ENCODE measurements around the gene HEMK1.

Gene HEMK1

DNA sequence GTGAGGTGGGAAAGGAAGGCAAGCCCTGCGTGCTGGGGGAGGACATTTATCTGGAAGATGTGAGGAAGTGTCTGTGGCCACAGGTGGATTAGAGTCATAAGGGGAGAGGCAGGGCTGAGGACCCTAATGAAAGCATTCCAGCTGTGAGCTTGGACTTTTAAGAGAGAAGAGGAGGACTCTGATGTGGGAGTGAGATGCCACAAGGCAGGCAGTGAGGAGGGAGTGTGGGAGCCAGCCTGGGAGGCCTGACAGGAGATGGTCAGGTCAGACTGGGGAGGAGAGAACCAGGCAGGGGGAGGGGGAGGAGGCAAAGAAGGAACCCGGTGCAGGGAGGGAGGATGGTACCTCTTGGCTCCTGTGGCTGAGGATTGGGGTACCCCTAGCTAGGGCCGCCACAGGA, 68.6 kb downstream of the HEMK1 start:
- Histone ChIP-seq H3K9me2 (replicated peaks; ENCODE audit: control insufficient read depth, low read length) (no peaks in the 10 kb centered on the region), H3F3A (ENCODE audit: control insufficient read depth, insufficient read depth) (no peaks in the 10 kb centered on the region), H4K20me1 (ENCODE audit: control insufficient read depth, insufficient read depth, low read depth, low read length) (no peaks in the 10 kb centered on the region), H3K4me2 (ENCODE audit: low read length) (no peak overlapping the region), H3K27ac (ENCODE audit: low read depth, low read length) (no peak overlapping the region), H3K9me3 (ENCODE audit: control insufficient read depth, insufficient read depth, low read length) (no peaks in the 10 kb centered on the region), H3K4me1 (ENCODE audit: control insufficient read depth, low read length) (no peaks in the 10 kb centered on the region), H3K36me3 (ENCODE audit: control insufficient read depth, low read length) (no peaks in the 10 kb centered on the region), H3K4me3 (ENCODE audit: low read length) (no peak overlapping the region), H3K79me2 (ENCODE audit: control insufficient read depth, low read length) (no peaks in the 10 kb centered on the region), H3K27me3 (ENCODE audit: control insufficient read depth, low read length) (no peaks in the 10 kb centered on the region)
- TF ChIP-seq, protein P1, sequence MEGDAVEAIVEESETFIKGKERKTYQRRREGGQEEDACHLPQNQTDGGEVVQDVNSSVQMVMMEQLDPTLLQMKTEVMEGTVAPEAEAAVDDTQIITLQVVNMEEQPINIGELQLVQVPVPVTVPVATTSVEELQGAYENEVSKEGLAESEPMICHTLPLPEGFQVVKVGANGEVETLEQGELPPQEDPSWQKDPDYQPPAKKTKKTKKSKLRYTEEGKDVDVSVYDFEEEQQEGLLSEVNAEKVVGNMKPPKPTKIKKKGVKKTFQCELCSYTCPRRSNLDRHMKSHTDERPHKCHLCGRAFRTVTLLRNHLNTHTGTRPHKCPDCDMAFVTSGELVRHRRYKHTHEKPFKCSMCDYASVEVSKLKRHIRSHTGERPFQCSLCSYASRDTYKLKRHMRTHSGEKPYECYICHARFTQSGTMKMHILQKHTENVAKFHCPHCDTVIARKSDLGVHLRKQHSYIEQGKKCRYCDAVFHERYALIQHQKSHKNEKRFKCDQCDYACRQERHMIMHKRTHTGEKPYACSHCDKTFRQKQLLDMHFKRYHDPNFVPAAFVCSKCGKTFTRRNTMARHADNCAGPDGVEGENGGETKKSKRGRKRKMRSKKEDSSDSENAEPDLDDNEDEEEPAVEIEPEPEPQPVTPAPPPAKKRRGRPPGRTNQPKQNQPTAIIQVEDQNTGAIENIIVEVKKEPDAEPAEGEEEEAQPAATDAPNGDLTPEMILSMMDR (IDR thresholded peaks at IDR 0.05; ENCODE audit: low read depth, low read length, poor library complexity, severe bottlenecking): no peak
- no peak for TF ChIP-seq EZH2phosphoT487 (IDR thresholded peaks at IDR 0.05; ENCODE audit: borderline replicate concordance, low read length)

DNA sequence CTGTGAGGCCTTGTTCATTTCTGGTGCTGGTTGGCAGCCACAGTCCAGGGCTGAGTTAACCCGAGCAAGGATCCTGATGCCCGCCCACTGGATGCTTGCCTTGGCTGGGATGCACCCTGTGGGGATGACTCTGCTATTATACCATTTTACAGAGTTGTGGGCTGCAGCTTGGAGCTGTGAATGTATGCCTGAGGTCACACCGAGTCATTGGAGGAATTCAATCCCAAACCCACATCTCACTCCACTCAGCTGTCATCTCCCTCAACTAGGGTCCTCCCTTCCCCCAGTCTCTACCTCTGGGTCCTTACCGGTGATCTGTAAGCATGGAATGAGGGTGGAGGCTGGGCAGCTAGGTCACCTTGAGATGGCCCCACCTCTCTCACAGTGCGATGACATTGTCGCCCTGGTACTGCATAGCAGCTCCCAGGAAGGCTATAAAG, 69.8 kb downstream of the HEMK1 start:
- H3K4me3 ChIP-seq (ENCODE audit: low read length): no peak overlapping the region
- H3K36me3 ChIP-seq (ENCODE audit: control insufficient read depth, low read length): no peaks in the 10 kb centered on the region
- H3F3A ChIP-seq (ENCODE audit: control insufficient read depth, insufficient read depth): no peaks in the 10 kb centered on the region
- no peaks in the 10 kb centered on the region for H3K4me1 ChIP-seq (ENCODE audit: control insufficient read depth, low read length)
- H4K20me1 ChIP-seq (ENCODE audit: control insufficient read depth, insufficient read depth, low read depth, low read length): no peaks in the 10 kb centered on the region
- H3K9me3 ChIP-seq (ENCODE audit: control insufficient read depth, insufficient read depth, low read length): no peaks in the 10 kb centered on the region
- no peak overlapping the region for H3K4me2 ChIP-seq (ENCODE audit: low read length)
- TF ChIP-seq, protein P1 (IDR thresholded peaks at IDR 0.05; ENCODE audit: low read depth, low read length, poor library complexity, severe bottlenecking): no peak
- H3K27ac ChIP-seq (ENCODE audit: low read depth, low read length): no peak overlapping the region
- no peaks in the 10 kb centered on the region for H3K79me2 ChIP-seq (ENCODE audit: control insufficient read depth, low read length)
- H3K27me3 ChIP-seq (ENCODE audit: control insufficient read depth, low read length): no peaks in the 10 kb centered on the region
- H3K9me2 ChIP-seq (replicated peaks; ENCODE audit: control insufficient read depth, low read length): no peaks in the 10 kb centered on the region

DNA sequence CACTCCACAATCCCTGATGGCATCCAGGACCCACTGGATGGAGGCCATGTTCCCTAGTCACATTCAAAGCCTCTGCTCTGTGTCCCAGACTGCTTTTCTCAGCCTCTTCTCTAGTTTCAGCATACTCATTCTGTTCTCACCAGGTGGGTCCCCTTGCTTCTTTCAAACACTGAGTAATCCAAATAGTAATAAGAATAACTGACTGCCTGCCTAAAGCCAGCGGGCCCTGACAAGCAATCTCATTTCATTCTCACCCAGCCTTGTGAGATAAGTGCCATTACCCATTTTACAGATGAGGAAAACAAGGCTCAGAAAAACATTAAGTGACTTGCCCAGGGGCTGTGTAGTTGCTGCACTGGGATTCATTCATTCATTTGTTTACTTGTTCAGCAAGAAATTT, 73.1 kb downstream of the HEMK1 start:
- Histone ChIP-seq H3K4me2 (ENCODE audit: low read length) (no peak overlapping the region), H3K9me3 (ENCODE audit: control insufficient read depth, insufficient read depth, low read length) (no peaks in the 10 kb centered on the region), H3K4me3 (ENCODE audit: low read length) (no peak overlapping the region), H3K79me2 (ENCODE audit: control insufficient read depth, low read length) (no peaks in the 10 kb centered on the region), H3K36me3 (ENCODE audit: control insufficient read depth, low read length) (no peaks in the 10 kb centered on the region), H3K4me1 (ENCODE audit: control insufficient read depth, low read length) (no peaks in the 10 kb centered on the region), H3F3A (ENCODE audit: control insufficient read depth, insufficient read depth) (no peaks in the 10 kb centered on the region), H4K20me1 (ENCODE audit: control insufficient read depth, insufficient read depth, low read depth, low read length) (no peaks in the 10 kb centered on the region), H3K27me3 (ENCODE audit: control insufficient read depth, low read length) (no peaks in the 10 kb centered on the region), H3K9me2 (replicated peaks; ENCODE audit: control insufficient read depth, low read length) (no peaks in the 10 kb centered on the region), H3K27ac (ENCODE audit: low read depth, low read length) (no peak overlapping the region)
- TF ChIP-seq, protein P1 (IDR thresholded peaks at IDR 0.05; ENCODE audit: low read depth, low read length, poor library complexity, severe bottlenecking): no peak
- TF ChIP-seq EZH2phosphoT487 (IDR thresholded peaks at IDR 0.05; ENCODE audit: borderline replicate concordance, low read length): no peak

DNA sequence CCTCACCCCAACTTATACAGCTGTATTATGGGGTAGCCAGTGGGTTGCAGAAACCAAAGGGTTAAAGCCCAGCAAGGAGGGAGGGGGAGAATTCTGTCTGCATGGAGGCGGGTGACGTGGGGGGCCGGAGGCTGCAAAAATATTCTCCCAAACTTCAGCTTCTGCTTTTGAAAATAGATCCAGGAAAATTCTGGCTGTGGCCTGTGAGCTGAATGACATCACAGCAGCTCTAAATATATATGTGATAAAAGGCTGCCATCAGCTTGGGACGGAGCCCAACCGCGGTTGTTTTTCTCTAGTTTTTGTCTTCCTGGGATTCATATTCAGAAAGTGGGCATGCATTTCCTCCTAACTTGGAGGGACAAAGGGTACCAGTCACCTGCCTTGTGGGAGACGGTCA, 75.2 kb downstream of the HEMK1 start:
- Histone ChIP-seq H3K79me2 (ENCODE audit: control insufficient read depth, low read length) (no peaks in the 10 kb centered on the region), H3K36me3 (ENCODE audit: control insufficient read depth, low read length) (no peaks in the 10 kb centered on the region), H3K4me1 (ENCODE audit: control insufficient read depth, low read length) (no peaks in the 10 kb centered on the region), H3F3A (ENCODE audit: control insufficient read depth, insufficient read depth) (no peaks in the 10 kb centered on the region), H3K27ac (ENCODE audit: low read depth, low read length) (no peak overlapping the region), H3K9me3 (ENCODE audit: control insufficient read depth, insufficient read depth, low read length) (no peaks in the 10 kb centered on the region), H3K4me2 (ENCODE audit: low read length) (no peak overlapping the region), H3K9me2 (replicated peaks; ENCODE audit: control insufficient read depth, low read length) (no peaks in the 10 kb centered on the region), H3K4me3 (ENCODE audit: low read length) (no peak overlapping the region), H4K20me1 (ENCODE audit: control insufficient read depth, insufficient read depth, low read depth, low read length) (no peaks in the 10 kb centered on the region), H3K27me3 (ENCODE audit: control insufficient read depth, low read length) (no peaks in the 10 kb centered on the region)
- TF ChIP-seq EZH2phosphoT487 (IDR thresholded peaks at IDR 0.05; ENCODE audit: borderline replicate concordance, low read length): no peak
- TF ChIP-seq, protein P1 (IDR thresholded peaks at IDR 0.05; ENCODE audit: low read depth, low read length, poor library complexity, severe bottlenecking): no peak

Measured in DOHH2 (cell line).